Measurements from ENCODE around the gene HSDL2.

HSDL2 gene

GRCh38 chr9:112485574-112485973, 105.7 kb downstream of the HSDL2 start:
- Histone ChIP-seq H3K79me2 (no peaks in the 10 kb centered on the region), H3K27ac (no peak overlapping the region), H2AFZ (no peak overlapping the region), H3K4me3 (ENCODE audit: low read depth, low read length) (peak overlapping the region; percentile 73), H3K9ac (no peak overlapping the region), H3K27me3 (ENCODE audit: control insufficient read depth, insufficient read depth, low read length) (no peaks in the 10 kb centered on the region), H3K9me3 (ENCODE audit: control insufficient read depth, low read length) (no peaks in the 10 kb centered on the region), H3K36me3 (ENCODE audit: control insufficient read depth, insufficient read depth, low read length) (no peaks in the 10 kb centered on the region), H3K4me2 (ENCODE audit: low read length) (peak overlapping the region; percentile 92), H3K4me1 (peaks cover 2% of the 10 kb centered on the region)
- no peak for TF ChIP-seq CTCF (IDR thresholded peaks at IDR 0.05)

- Histone ChIP-seq H2AFZ (peak within 1 kb of the TSS; percentile 83), H3K9ac (peak within 1 kb of the TSS; percentile 11), H3K9me3 (ENCODE audit: control insufficient read depth, low read length) (no peaks in the 10 kb centered on the region), H3K4me3 (ENCODE audit: low read depth, low read length) (peak within 1 kb of the TSS; percentile 73), H3K27me3 (ENCODE audit: control insufficient read depth, insufficient read depth, low read length) (no peaks in the 10 kb centered on the region), H3K4me2 (ENCODE audit: low read length) (peak within 1 kb of the TSS; percentile 92), H3K4me1 (peaks cover 2% of the 10 kb centered on the region), H3K36me3 (ENCODE audit: control insufficient read depth, insufficient read depth, low read length) (no peaks in the 10 kb centered on the region), H3K27ac (no peak within 1 kb of the TSS), H3K79me2 (no peaks in the 10 kb centered on the region)
- TF ChIP-seq CTCF (IDR thresholded peaks at IDR 0.05), result no peak
These were observed 106.5 kb downstream of the HSDL2 start, which contains the start of gene KIAA1958 for GRCh38 chr9:112486221-112487007. Gene KIAA1958 (plus strand): TSS chr9:112486827. CDS start chr9:112574081, 87,254 bp downstream.

- TF ChIP-seq CTCF (IDR thresholded peaks at IDR 0.05), result no peak
- H3K4me3 ChIP-seq (ENCODE audit: low read depth, low read length), result peak overlapping the region; percentile 51
- H3K9ac ChIP-seq, result no peak overlapping the region
- no peak overlapping the region for H3K27ac ChIP-seq
- H3K4me1 ChIP-seq, result peaks cover 2% of the 10 kb centered on the region
- peak overlapping the region; percentile 71 for H2AFZ ChIP-seq
- no peaks in the 10 kb centered on the region for H3K79me2 ChIP-seq
- H3K9me3 ChIP-seq (ENCODE audit: control insufficient read depth, low read length), result no peaks in the 10 kb centered on the region
- H3K27me3 ChIP-seq (ENCODE audit: control insufficient read depth, insufficient read depth, low read length), result no peaks in the 10 kb centered on the region
- H3K4me2 ChIP-seq (ENCODE audit: low read length), result peak overlapping the region; percentile 74
- no peaks in the 10 kb centered on the region for H3K36me3 ChIP-seq (ENCODE audit: control insufficient read depth, insufficient read depth, low read length)
These were observed 107.3 kb downstream of the HSDL2 start for GRCh38 chr9:112487008-112487798.

- Histone ChIP-seq H3K79me2 (no peaks in the 10 kb centered on the region), H3K9me3 (ENCODE audit: control insufficient read depth, low read length) (no peaks in the 10 kb centered on the region), H3K4me1 (peaks cover 2% of the 10 kb centered on the region), H2AFZ (peak overlapping the region; percentile 71), H3K4me3 (ENCODE audit: low read depth, low read length) (peak overlapping the region; percentile 51), H3K36me3 (ENCODE audit: control insufficient read depth, insufficient read depth, low read length) (no peaks in the 10 kb centered on the region), H3K27me3 (ENCODE audit: control insufficient read depth, insufficient read depth, low read length) (no peaks in the 10 kb centered on the region), H3K27ac (no peak overlapping the region), H3K9ac (no peak overlapping the region), H3K4me2 (ENCODE audit: low read length) (peak overlapping the region; percentile 74)
- no peak for TF ChIP-seq CTCF (IDR thresholded peaks at IDR 0.05)
These were observed 108.0 kb downstream of the HSDL2 start for GRCh38 chr9:112487799-112488340.
